Islet of Langerhans (tissue), 1 donor: ENCODE results near the gene HOXD9.

Source experiments
- FAIRE-seq: peaks from one replicate; lab custom pipeline; 2011; peaks lifted over from hg19 to GRCh38; lab: Jason Lieb, UNC

The HOXD9 gene

DNA sequence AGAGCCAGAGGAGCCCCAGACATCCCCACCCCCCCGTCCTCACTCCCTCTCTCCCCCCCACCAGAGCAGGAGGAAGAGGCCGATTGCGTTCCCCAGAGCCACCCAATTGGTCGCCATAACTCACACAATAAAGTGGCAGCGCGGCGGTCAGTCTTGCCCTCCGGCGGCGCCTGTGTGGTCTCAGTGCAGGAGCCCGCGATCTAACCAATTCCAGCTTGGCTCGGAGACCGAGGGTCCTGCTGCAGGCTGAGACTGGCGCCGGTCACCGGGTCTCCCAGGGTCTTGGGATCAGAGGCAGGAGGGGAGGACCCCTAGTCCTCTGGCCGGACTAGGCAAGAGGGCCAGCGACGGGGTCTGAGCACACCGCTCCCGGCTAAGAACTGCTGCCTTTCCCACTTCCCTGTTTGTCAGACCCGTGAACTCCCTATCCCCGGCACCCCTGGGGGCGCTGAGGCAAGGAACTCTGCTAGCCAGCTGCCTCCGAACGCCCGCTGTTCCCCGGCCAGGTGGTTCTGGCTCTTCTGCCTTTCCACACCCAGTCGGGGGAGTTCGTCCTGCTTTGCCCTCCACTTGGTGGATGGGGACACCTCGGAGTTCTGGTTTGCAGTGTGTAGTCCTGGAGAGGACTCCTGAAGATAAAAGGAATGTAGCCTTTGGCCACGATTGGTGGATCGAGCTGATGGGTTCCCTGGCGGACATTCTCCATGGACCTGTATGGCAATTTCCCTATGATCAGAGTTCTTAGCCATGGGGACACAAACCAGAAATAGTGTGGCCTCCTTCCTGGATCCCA lies 24.0 kb upstream of the HOXD9 start:
- no peak for FAIRE-seq

GRCh38 chr2:176099159-176099727 lies 23.3 kb upstream of the HOXD9 start:
- no peak for FAIRE-seq

DNA sequence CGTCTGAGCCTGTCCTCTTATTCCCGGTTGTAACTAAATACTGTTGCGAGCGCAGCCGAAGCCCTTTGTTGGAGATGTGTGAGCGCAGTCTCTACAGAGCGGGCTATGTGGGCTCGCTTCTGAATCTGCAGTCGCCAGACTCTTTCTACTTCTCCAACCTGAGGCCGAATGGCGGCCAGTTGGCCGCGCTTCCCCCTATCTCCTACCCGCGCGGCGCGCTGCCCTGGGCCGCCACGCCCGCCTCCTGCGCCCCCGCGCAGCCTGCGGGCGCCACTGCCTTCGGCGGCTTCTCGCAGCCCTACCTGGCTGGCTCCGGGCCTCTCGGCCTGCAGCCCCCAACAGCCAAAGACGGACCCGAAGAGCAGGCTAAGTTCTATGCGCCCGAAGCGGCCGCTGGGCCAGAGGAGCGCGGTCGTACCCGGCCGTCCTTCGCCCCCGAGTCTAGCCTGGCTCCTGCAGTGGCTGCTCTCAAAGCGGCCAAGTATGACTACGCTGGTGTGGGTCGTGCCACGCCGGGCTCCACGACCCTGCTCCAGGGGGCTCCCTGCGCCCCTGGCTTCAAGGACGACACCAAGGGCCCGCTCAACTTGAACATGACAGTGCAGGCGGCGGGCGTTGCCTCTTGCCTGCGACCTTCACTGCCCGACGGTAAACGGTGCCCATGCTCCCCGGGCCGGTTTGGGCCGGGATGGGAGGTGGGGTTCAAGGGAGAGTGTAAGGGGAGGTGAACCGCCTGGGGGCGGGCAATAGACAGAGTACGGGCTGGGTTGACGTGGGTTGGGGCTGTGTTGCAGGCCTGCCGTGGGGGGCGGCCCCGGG lies 22.6 kb upstream of the HOXD9 start, which contains the start of gene HOXD12:
HOXD12 (plus strand) TSS at position 68 of the 819 bp plus-strand sequence; CDS start at position 75, 7 bp downstream.
- no peak for FAIRE-seq

DNA sequence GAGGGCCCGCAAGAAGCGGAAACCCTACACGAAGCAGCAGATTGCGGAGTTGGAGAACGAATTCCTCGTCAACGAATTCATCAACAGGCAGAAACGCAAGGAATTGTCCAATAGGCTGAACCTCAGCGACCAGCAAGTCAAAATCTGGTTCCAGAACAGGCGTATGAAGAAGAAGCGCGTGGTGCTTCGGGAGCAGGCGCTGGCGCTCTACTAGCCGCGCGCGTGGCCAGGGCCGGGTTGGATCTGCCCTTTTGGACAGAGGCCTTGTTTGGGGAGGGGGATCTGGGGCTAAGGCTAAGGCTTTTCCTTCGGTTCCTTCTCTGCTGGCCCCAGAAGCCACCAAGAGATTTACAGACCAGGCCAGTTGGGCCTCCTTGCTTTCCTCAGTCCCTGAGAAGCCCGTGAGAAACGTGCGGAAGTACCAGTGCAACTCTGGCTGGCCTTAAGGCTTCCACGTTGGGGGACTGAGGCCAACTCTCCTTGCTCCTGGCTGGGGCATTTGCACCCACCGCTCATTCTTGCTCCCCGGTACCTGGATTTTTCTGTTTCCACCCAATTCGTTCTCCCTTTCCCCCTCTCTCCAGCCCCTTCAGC lies 21.9 kb upstream of the HOXD9 start:
- no peak for FAIRE-seq

GRCh38 chr2:176101216-176101830 lies 21.2 kb upstream of the HOXD9 start:
- FAIRE-seq: no peak

DNA sequence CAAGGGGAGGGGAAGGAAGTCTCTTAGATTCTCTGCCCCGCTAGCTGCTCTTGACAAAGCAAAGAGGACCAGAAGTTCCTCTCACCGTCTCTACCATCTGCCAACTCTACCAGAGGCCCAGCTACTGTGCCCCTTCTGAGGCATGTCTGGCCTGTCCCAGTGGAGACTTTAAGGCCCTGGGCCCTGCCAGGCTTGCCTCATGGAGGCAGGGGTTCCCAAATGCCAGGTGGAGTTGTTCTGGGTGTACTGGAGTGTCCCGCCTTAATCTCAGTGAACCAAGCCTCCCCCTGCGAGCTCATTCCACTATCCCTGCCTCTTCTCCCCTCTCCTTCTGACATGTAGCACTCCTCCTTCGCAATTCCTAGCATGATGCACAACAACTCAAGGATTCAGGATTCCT lies 20.7 kb upstream of the HOXD9 start:
- no peak for FAIRE-seq

- FAIRE-seq: no peak
Observed at GRCh38 chr2:176102309-176102866, 20.1 kb upstream of the HOXD9 start.

- FAIRE-seq: no peak
Observed at GRCh38 chr2:176103194-176103593, 19.3 kb upstream of the HOXD9 start.

GRCh38 chr2:176103742-176104315 lies 18.7 kb upstream of the HOXD9 start:
- FAIRE-seq: no peak

GRCh38 chr2:176104316-176105077 lies 18.0 kb upstream of the HOXD9 start:
- no peak for FAIRE-seq

- no peak for FAIRE-seq
Observed at GRCh38 chr2:176105078-176105729, 17.3 kb upstream of the HOXD9 start.

GRCh38 chr2:176105730-176106580 lies 16.6 kb upstream of the HOXD9 start:
- no peak for FAIRE-seq

- FAIRE-seq: no peak
Observed at GRCh38 chr2:176106581-176107539, 15.7 kb upstream of the HOXD9 start, which contains the start of gene HOXD11. Gene HOXD11, plus strand, starts transcription at chr2:176107280. Its CDS starts 76 bp downstream, at chr2:176107356.

DNA sequence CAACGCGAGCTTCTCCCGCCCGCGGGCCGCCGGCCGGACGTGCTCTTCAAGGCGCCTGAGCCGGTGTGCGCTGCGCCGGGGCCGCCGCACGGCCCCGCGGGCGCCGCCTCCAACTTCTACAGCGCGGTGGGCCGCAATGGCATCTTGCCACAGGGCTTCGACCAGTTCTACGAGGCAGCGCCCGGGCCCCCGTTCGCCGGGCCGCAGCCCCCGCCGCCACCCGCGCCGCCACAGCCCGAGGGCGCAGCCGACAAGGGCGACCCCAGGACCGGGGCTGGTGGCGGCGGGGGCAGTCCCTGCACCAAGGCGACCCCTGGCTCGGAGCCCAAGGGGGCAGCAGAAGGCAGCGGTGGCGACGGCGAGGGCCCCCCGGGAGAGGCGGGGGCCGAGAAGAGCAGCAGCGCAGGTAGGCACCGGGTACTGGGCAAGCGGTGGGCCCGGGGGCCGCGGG lies 14.8 kb upstream of the HOXD9 start:
- no peak for FAIRE-seq

DNA sequence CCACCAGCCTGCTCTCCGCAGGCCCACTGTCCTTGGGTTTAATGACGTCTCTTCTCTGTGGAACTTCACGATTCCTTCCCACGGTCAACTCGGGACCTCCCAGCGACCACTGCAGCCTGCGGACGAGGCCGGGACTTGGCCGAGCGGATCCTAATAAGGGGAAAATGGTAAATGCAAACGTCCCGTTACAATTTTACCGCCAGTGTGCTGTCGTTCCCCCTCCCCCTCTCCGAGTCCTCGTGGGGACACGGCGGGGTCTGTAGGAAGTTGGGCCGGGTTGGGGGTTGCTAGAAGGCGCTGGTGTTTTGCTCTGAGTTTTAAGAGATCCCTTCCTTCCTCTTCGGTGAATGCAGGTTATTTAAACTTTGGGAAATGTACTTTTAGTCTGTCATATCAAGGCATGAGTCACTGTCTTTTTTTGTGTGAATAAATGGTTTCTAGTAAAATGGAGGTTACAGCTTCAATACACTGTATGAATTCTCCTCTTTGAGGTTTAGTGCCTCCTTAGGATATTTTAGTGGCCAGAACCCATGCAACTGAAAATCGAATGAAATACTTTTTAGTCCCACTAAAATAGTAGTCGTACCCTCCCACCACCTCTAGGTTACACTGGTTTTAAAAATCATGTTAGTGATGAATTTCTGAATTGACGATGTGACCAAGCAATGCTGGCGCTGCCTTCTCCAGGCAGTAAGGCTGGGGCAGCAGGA lies 13.2 kb upstream of the HOXD9 start:
- no peak for FAIRE-seq

DNA sequence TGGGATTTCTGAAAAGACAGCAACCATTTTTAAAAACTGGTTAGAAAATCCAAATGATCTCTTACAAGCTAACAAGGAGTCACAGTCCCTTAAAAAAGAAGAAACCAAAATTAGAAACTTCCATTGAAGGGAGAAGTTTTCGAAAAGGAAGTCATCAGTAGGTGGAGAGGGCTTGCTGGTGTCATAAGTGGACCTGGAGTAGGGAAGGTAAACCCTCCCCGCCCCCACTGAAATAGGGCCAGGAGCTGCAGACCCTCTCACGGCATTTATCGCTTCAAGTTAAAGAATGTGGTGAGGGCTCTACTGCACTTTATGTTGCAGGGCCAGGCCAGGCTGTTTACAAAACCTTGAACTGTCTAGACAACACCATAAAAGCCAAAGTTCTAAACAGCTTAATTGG lies 12.6 kb upstream of the HOXD9 start:
- FAIRE-seq: no peak
